ENCODE measurements around the gene EYA4.

EYA4 gene

GRCh38 chr6:133388731-133389130 lies 147.6 kb downstream of the EYA4 start:
- no peak for DNase-seq (ENCODE audit: low read depth)
- TF ChIP-seq, protein P1, sequence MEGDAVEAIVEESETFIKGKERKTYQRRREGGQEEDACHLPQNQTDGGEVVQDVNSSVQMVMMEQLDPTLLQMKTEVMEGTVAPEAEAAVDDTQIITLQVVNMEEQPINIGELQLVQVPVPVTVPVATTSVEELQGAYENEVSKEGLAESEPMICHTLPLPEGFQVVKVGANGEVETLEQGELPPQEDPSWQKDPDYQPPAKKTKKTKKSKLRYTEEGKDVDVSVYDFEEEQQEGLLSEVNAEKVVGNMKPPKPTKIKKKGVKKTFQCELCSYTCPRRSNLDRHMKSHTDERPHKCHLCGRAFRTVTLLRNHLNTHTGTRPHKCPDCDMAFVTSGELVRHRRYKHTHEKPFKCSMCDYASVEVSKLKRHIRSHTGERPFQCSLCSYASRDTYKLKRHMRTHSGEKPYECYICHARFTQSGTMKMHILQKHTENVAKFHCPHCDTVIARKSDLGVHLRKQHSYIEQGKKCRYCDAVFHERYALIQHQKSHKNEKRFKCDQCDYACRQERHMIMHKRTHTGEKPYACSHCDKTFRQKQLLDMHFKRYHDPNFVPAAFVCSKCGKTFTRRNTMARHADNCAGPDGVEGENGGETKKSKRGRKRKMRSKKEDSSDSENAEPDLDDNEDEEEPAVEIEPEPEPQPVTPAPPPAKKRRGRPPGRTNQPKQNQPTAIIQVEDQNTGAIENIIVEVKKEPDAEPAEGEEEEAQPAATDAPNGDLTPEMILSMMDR (IDR thresholded peaks at IDR 0.05; ENCODE audit: control insufficient read depth, extremely low read depth, insufficient read depth): no peak
- no peak overlapping the region for H3K4me3 ChIP-seq (ENCODE audit: low read depth, low read length)

DNA sequence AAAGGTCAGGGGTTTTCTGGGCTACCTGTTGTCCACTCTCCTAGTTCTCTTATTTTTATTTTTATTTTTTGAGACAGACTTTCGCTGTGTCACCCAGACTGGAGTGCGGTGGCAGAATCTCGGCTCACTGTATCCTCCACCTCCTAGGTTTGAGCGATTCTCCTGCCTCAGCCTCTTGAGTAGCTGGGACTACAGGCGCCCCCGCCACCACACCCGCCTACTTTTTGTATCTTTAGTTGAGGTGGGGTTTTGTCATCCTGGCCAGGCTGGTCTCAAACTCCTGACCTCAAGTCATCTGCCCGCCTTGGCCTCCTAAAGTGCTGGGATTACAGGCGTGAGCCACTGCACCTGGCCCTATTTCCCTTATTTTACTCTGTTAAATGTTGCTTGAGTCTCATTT lies 149.0 kb downstream of the EYA4 start:
- DNase-seq (ENCODE audit: low read depth): no peak
- TF ChIP-seq, protein P1 (IDR thresholded peaks at IDR 0.05; ENCODE audit: control insufficient read depth, extremely low read depth, insufficient read depth): no peak

GRCh38 chr6:133392015-133392414 lies 150.9 kb downstream of the EYA4 start:
- TF ChIP-seq, protein P1 (IDR thresholded peaks at IDR 0.05; ENCODE audit: control insufficient read depth, extremely low read depth, insufficient read depth): no peak
- DNase-seq (ENCODE audit: low read depth): no peak
- no peak overlapping the region for H3K4me3 ChIP-seq (ENCODE audit: low read depth, low read length)

More for the DNA sequence above, 149.0 kb downstream of the EYA4 start:
- no peak overlapping the region for H3K4me3 ChIP-seq (ENCODE audit: low read depth, low read length)

- TF ChIP-seq, protein P1 (IDR thresholded peaks at IDR 0.05; ENCODE audit: control insufficient read depth, extremely low read depth, insufficient read depth): no peak
- H3K4me3 ChIP-seq (ENCODE audit: low read depth, low read length): no peak overlapping the region
- DNase-seq (ENCODE audit: low read depth): no peak
Observed at GRCh38 chr6:133392641-133393040, 151.5 kb downstream of the EYA4 start.

DNA sequence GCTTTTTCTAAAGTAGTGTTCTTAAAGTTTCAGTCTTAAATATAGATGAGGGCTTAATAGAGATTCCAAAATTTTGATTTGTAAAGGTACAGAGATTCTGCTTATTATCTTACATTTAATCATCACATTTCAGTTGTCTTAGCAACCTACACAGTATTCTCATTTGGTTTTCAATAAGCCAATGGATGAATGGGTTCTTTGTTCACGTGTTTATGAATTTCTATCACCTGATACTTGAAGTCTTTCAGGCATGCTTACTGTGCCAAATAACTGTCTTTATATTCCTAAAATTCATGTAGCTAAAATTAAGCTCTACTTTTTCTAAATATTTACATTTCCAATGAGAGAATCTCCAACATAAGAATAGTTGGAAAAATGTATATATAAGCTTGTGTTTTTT lies 152.7 kb downstream of the EYA4 start:
- DNase-seq (ENCODE audit: low read depth): no peak
- H3K4me3 ChIP-seq (ENCODE audit: low read depth, low read length): no peak overlapping the region
- TF ChIP-seq, protein P1 (IDR thresholded peaks at IDR 0.05; ENCODE audit: control insufficient read depth, extremely low read depth, insufficient read depth): no peak

- no peak overlapping the region for H3K4me3 ChIP-seq (ENCODE audit: low read depth, low read length)
- TF ChIP-seq, protein P1 (IDR thresholded peaks at IDR 0.05; ENCODE audit: control insufficient read depth, extremely low read depth, insufficient read depth): no peak
- no peak for DNase-seq (ENCODE audit: low read depth)
Observed at GRCh38 chr6:133394630-133395029, 153.5 kb downstream of the EYA4 start.

DNA sequence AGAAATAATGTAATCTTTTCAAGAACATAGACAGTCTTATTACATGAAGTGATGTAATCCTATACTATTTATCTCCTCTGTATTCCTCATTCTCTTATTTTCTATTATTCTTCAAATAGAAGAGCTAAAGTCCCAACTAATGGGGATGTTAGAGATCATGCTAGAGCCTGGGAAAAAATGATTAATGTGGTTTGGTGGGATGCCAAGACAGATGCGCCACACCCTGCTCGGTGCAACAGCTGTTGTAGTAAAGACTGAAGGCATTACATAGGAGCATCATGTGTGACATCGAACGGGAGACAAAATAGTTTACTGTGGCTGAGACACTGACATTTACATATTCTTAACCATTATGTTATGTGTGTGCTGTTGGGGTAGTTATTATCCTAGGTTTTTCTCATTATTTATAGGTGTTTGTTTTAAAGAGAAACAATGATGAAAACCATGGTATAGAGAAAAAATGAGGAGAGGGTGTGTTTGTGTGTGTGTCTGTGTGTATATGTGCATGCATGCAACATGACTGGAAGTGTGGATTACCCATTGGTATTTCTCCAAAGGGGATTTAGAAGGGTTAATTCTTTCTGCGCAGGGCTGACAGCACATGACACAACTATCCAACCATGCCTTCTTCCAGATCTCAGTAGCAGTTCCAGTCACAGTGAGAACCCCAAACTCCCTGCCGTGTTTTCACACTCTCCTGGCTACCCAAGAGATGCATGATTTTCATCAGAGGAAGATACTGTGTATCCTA lies 155.3 kb downstream of the EYA4 start:
- TF ChIP-seq, protein P1 (IDR thresholded peaks at IDR 0.05; ENCODE audit: control insufficient read depth, extremely low read depth, insufficient read depth): no peak
- no peak overlapping the region for H3K4me3 ChIP-seq (ENCODE audit: low read depth, low read length)
- DNase-seq (ENCODE audit: low read depth): no peak

Data from LNCaP clone FGC (cell line).